ENCODE data around the gene TSC2. TPM values are rescaled to one million over a fixed set of nuclear protein-coding genes. Genes with fewer than 3 reads are reported as not detected.

TSC2 gene
- total RNA-seq, 2 donors from 2014 or later, result 73.9 to 152 TPM

DNA sequence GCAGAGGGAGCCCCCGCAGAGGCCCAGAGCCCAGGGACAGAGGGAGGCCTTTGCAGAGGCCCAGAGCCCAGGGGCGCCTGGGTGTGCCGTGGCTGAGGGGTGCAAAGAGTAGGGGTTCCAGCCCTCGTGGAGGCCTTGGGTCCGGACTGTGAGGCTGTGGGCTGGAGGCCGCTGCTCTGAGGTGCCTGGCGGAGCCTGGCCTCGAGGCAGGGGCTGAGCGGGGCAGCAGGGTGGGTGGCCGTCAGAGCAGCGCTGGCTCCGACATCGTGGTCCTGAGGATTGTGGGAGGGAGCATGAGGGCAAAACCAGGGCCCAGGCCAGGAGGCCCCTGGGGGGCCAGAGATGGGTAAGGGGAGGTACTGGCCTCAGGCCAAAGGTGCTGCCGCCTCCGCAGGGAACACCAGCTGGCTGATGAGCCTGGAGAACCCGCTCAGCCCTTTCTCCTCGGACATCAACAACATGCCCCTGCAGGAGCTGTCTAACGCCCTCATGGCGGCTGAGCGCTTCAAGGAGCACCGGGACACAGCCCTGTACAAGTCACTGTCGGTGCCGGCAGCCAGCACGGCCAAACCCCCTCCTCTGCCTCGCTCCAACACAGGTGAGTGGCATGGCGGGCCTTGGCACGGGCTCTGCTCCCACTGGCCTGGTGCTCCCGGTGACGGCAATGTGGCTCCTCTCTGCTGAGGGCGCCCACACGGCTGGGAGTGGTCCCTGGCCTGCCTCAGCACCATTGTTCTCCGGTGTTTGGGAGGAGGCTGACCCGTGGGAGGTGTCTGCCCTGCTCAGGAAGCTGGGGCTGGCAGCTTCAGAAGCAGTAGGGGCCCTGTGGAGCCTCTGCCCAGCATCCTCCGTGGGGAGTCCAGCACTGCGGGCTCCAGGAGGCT is 33.7 kb downstream of the TSC2 start:
- no peaks in the 10 kb centered on the region for H3K9me3 ChIP-seq
- WGBS, 2 donors, result 87 to 92% methylated on average over 5 to 34 of the region's 35 CpGs
- no peak for DNase-seq
- H3K4me1 ChIP-seq, result peaks cover 16% of the 10 kb centered on the region
- peak overlapping the region; percentile 60 to 74 (median 69) for H3K27ac ChIP-seq
- no peaks in the 10 kb centered on the region for H3K27me3 ChIP-seq
- no peak for ATAC-seq
- peaks cover 2 to 4% of the 10 kb centered on the region in 2 donors for H3K36me3 ChIP-seq (replicated peaks in 1 of 2; ENCODE audit: insufficient read depth in 1 of 2, low read depth in 2 of 2)
- no peak overlapping the region for H3K4me3 ChIP-seq
- TF ChIP-seq POLR2A (IDR thresholded peaks at IDR 0.05) (no peak), CTCF (IDR thresholded peaks at IDR 0.05) (no peak)
- intact Hi-C loops (cut with DNase I), result loop anchor here (10.0 kb wide), 1 partner anchor 57 kb away; the partner anchor contains the start of gene NHERF2

DNA sequence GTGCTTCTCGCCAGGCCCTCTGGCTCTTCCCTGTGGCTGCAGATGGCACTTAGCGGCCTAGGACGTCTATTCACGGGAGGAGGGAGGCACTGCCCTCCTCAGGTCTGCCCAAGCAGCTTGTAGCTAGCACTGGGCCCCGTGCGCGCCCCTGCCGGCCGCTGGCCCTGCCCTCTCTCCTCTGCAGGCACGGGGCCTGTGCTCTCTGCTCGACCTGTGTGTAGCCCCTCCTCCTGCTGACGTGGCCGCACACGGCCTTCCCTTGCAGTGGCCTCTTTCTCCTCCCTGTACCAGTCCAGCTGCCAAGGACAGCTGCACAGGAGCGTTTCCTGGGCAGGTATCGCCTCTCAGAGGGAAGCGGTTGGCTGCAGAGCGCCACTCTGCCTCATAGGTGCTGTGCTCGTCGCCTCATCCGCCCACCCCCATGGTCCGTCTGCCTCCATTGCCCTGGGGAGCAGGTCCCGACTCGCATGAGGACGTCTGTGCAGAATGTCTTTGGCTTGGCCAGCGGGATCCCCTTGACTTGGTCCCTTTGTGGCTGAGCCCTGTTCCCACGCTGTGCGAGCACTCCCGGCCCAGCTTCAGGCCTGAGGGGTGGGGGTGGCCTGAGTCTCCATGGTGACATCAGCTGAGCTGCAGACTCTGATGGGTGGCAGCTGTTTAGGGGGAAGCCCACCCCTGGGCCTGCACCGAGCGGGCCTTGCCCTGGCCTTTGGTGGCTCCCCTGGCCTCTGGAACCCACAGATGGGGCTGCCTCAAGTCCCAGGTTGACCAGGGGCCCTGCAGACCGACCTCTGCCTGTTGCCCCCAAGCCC is 34.6 kb downstream of the TSC2 start:
- Histone ChIP-seq H3K27me3 (no peaks in the 10 kb centered on the region), H3K36me3 (replicated peaks in 1 of 2; ENCODE audit: insufficient read depth in 1 of 2, low read depth in 2 of 2) (peaks cover 4 to 10% of the 10 kb centered on the region in 2 donors), H3K4me3 (no peak overlapping the region), H3K9me3 (no peaks in the 10 kb centered on the region), H3K4me1 (peaks cover 16% of the 10 kb centered on the region), H3K27ac (peak overlapping the region; percentile 60 to 74 (median 69))
- ATAC-seq (peak; percentile 82), DNase-seq (peak; percentile 73 to 96 (median 94))
- 48 to 71% methylated on average over 18 to 32 of the region's 32 CpGs for WGBS, 2 donors
- TF ChIP-seq POLR2A (IDR thresholded peaks at IDR 0.05) (peak; percentile 43 to 74 (median 59)), CTCF (IDR thresholded peaks at IDR 0.05) (peak in 5 of 7 experiments; percentile 11 to 63 (median 51))
- intact Hi-C loops (cut with DNase I), result loop anchor here (10.0 kb wide), 1 partner anchor 58 kb away; the partner anchor contains the start of gene NHERF2

GRCh38 chr16:2082983-2083364 is 35.2 kb downstream of the TSC2 start:
- Histone ChIP-seq H3K27ac (peak overlapping the region in 3 of 4 donors; percentile 60 to 72 (median 66)), H3K27me3 (no peaks in the 10 kb centered on the region), H3K4me1 (peaks cover 16% of the 10 kb centered on the region), H3K36me3 (replicated peaks in 1 of 2; ENCODE audit: insufficient read depth in 1 of 2, low read depth in 2 of 2) (peaks cover 4 to 10% of the 10 kb centered on the region in 2 donors), H3K9me3 (no peaks in the 10 kb centered on the region), H3K4me3 (no peak overlapping the region)
- intact Hi-C loops (cut with DNase I), result loop anchor here (10.0 kb wide), 1 partner anchor 58 kb away; the partner anchor contains the start of gene NHERF2
- TF ChIP-seq CTCF (IDR thresholded peaks at IDR 0.05), result no peak
- TF ChIP-seq POLR2A (IDR thresholded peaks at IDR 0.05), result no peak
- no peak for DNase-seq
- 78 to 97% methylated on average over 5 to 16 of the region's 16 CpGs for WGBS, 2 donors
- ATAC-seq, result no peak

- peaks cover 16% of the 10 kb centered on the region for H3K4me1 ChIP-seq
- DNase-seq, result no peak
- H3K27ac ChIP-seq, result peak overlapping the region in 2 of 4 donors; percentile 66 to 72
- TF ChIP-seq POLR2A (IDR thresholded peaks at IDR 0.05), result no peak
- TF ChIP-seq CTCF (IDR thresholded peaks at IDR 0.05), result no peak
- peaks cover 4 to 10% of the 10 kb centered on the region in 2 donors for H3K36me3 ChIP-seq (replicated peaks in 1 of 2; ENCODE audit: insufficient read depth in 1 of 2, low read depth in 2 of 2)
- WGBS, 2 donors, result 81% methylated on average over 12 of the region's 19 CpGs; no CpG with 5 or more reads in 1 of the 2 donors
- H3K4me3 ChIP-seq, result no peak overlapping the region
- ATAC-seq, result no peak
- H3K9me3 ChIP-seq, result no peaks in the 10 kb centered on the region
- intact Hi-C loops (cut with DNase I), result loop anchor here (10.0 kb wide), 1 partner anchor 59 kb away; the partner anchor contains the start of gene NHERF2
- H3K27me3 ChIP-seq, result no peaks in the 10 kb centered on the region
Measured at GRCh38 chr16:2083409-2083808, 35.6 kb downstream of the TSC2 start.
